ENCODE measurements around the gene CEMIP. TPM values are rescaled to one million over a fixed set of nuclear protein-coding genes. Genes with fewer than 3 reads are reported as not detected.

CEMIP gene
- total and polyA plus RNA-seq, 2 of the 13 experiments (the other 11 are each of a cell fraction or from before 2014, with no cell fraction given), result 4.3 to 28.5 TPM

GRCh38 chr15:80985981-80986380 is 206.8 kb downstream of the CEMIP start:
- in situ Hi-C loops (cut with HindIII; ENCODE audit: extremely low pct_ligation_motif_present, low pct_unique_long_range_greater_than_20kb) (no loop called here), intact Hi-C loops (cut with micrococcal nuclease; ENCODE audit: unreplicated experiment) (no loop called here)
- ChIA-PET CTCF (ENCODE audit: low intra/inter-chr PET ratio, low total read pairs) (no interaction called here), POLR2A (no interaction called here)
- FAIRE-seq (no peak), DNase-seq (ENCODE audit: low spot score) (no peak), ATAC-seq (no peak)
- peaks cover 0 to 16% of the 10 kb centered on the region in 2 experiments; a peak in 3 of 5 replicates for H3K36me3 ChIP-seq (replicated peaks in 1 of 2; ENCODE audit: control insufficient read depth in 1 of 2, insufficient read depth in 2 of 2, low read length in 2 of 2)
- H3K4me3 ChIP-seq (replicated peaks in 1 of 3; ENCODE audit: insufficient read depth in 1 of 3, low read depth in 2 of 3, low read length in 3 of 3), result no peak overlapping the region
- no peaks in the 10 kb centered on the region; a peak in 1 of 5 replicates for H3K27me3 ChIP-seq (ENCODE audit: control insufficient read depth in 1 of 2, insufficient read depth in 2 of 2, low read length in 2 of 2)
- TF ChIP-seq SCMH1 (CRISPR knock-in tag; IDR thresholded peaks at IDR 0.05; ENCODE audit: borderline replicate concordance) (no peak), U2AF1 (optimal IDR thresholded peaks at IDR 0.05; ENCODE audit: low read depth, low read length) (no peak), ZNF557 (CRISPR knock-in tag; IDR thresholded peaks at IDR 0.05) (no peak), ZNF572 (CRISPR knock-in tag; IDR thresholded peaks at IDR 0.05) (no peak)
- no peak overlapping the region for H3K4me2 ChIP-seq (ENCODE audit: low read depth, low read length)
- no TSS peak for BruUV-seq (replicated peaks)
- no peak overlapping the region for H3K9ac ChIP-seq (ENCODE audit: insufficient read depth, low read depth, low read length)
- H3K79me2 ChIP-seq (ENCODE audit: insufficient read depth, low read length), result peaks cover 58% of the 10 kb centered on the region
- H3K9me3 ChIP-seq (ENCODE audit: low read length), result no peaks in the 10 kb centered on the region
- no peak overlapping the region for H2AFZ ChIP-seq (ENCODE audit: low read length)
- 94% methylated on average over 5 of the region's 5 CpGs for WGBS (ENCODE audit: low lambda C conversion rate)
- peaks cover 2% of the 10 kb centered on the region; the same call in 1 of the 2 replicates for H4K20me1 ChIP-seq (ENCODE audit: insufficient read depth, low read length)
- no peak overlapping the region for H3K27ac ChIP-seq (ENCODE audit: extremely low read length, insufficient read depth, low read length)
- H3K4me1 ChIP-seq (ENCODE audit: insufficient read depth, low read length), result peaks cover 34% of the 10 kb centered on the region

- H3K4me3 ChIP-seq (replicated peaks in 1 of 3; ENCODE audit: insufficient read depth in 1 of 3, low read depth in 2 of 3, low read length in 3 of 3), result no peak overlapping the region; a peak in 1 of 6 replicates
- H3K79me2 ChIP-seq (ENCODE audit: insufficient read depth, low read length), result peaks cover 58% of the 10 kb centered on the region
- FAIRE-seq, result no peak
- no peak for DNase-seq (ENCODE audit: low spot score)
- in situ Hi-C loops (cut with HindIII; ENCODE audit: extremely low pct_ligation_motif_present, low pct_unique_long_range_greater_than_20kb), result no loop called here
- H3K36me3 ChIP-seq (replicated peaks in 1 of 2; ENCODE audit: control insufficient read depth in 1 of 2, insufficient read depth in 2 of 2, low read length in 2 of 2), result peaks cover 0 to 16% of the 10 kb centered on the region in 2 experiments; a peak in 3 of 5 replicates
- CTCF ChIA-PET (ENCODE audit: low intra/inter-chr PET ratio, low total read pairs), result no interaction called here
- no TSS peak for BruUV-seq (replicated peaks)
- no peak overlapping the region for H2AFZ ChIP-seq (ENCODE audit: low read length)
- no CpG with 5 or more reads among the region's 1 CpG for WGBS (ENCODE audit: low lambda C conversion rate)
- H4K20me1 ChIP-seq (ENCODE audit: insufficient read depth, low read length), result peaks cover 2% of the 10 kb centered on the region; the same call in 1 of the 2 replicates
- H3K27ac ChIP-seq (ENCODE audit: extremely low read length, insufficient read depth, low read length), result no peak overlapping the region
- POLR2A ChIA-PET, result no interaction called here
- intact Hi-C loops (cut with micrococcal nuclease; ENCODE audit: unreplicated experiment), result no loop called here
- no peaks in the 10 kb centered on the region; a peak in 1 of 5 replicates for H3K27me3 ChIP-seq (ENCODE audit: control insufficient read depth in 1 of 2, insufficient read depth in 2 of 2, low read length in 2 of 2)
- peaks cover 39% of the 10 kb centered on the region for H3K4me1 ChIP-seq (ENCODE audit: insufficient read depth, low read length)
- H3K4me2 ChIP-seq (ENCODE audit: low read depth, low read length), result peak overlapping the region; percentile 34; the same call in 1 of the 2 replicates
- ATAC-seq, result no peak
- no peak overlapping the region for H3K9ac ChIP-seq (ENCODE audit: insufficient read depth, low read depth, low read length)
- no peaks in the 10 kb centered on the region for H3K9me3 ChIP-seq (ENCODE audit: low read length)
- TF ChIP-seq RNF2 (conservative IDR thresholded peaks at IDR 0.05; ENCODE audit: low read depth) (no peak), ZNF441 (CRISPR knock-in tag; IDR thresholded peaks at IDR 0.05; ENCODE audit: borderline replicate concordance) (no peak), CBX5 (CRISPR knock-in tag; IDR thresholded peaks at IDR 0.05; ENCODE audit: borderline replicate concordance) (no peak), SATB2 (CRISPR knock-in tag; IDR thresholded peaks at IDR 0.05) (no peak), THAP9 (CRISPR knock-in tag; IDR thresholded peaks at IDR 0.05; ENCODE audit: borderline replicate concordance) (no peak), XRCC5 (optimal IDR thresholded peaks at IDR 0.05; ENCODE audit: low read length) (no peak), ZNF629 (CRISPR knock-in tag; conservative IDR thresholded peaks at IDR 0.05) (no peak), MEIS1 (CRISPR knock-in tag; IDR thresholded peaks at IDR 0.05; ENCODE audit: borderline replicate concordance) (no peak), NFKB2 (CRISPR knock-in tag; IDR thresholded peaks at IDR 0.05; ENCODE audit: borderline replicate concordance) (no peak), ZNF775 (CRISPR knock-in tag; IDR thresholded peaks at IDR 0.05; ENCODE audit: borderline replicate concordance) (no peak), ZNF20 (CRISPR knock-in tag; IDR thresholded peaks at IDR 0.05) (no peak), ARID2 (CRISPR knock-in tag; IDR thresholded peaks at IDR 0.05; ENCODE audit: borderline replicate concordance) (no peak), STAT5B (CRISPR knock-in tag; IDR thresholded peaks at IDR 0.05) (no peak), EP300 (IDR thresholded peaks at IDR 0.05; ENCODE audit: low read depth in 2 of 2, low read length in 2 of 2) (no peak), EP300 (CRISPR knock-in tag; IDR thresholded peaks at IDR 0.05; ENCODE audit: borderline replicate concordance) (no peak)
Measured at GRCh38 chr15:80986487-80986886, 207.3 kb downstream of the CEMIP start.
